ENCODE data around the gene FRYL. TPM values are rescaled to one million over a fixed set of nuclear protein-coding genes. Genes with fewer than 3 reads are reported as not detected.

The FRYL gene
- total RNA-seq, 6 experiments from 2014 or later, result 15.9 to 27.2 (median 23.3) TPM

DNA sequence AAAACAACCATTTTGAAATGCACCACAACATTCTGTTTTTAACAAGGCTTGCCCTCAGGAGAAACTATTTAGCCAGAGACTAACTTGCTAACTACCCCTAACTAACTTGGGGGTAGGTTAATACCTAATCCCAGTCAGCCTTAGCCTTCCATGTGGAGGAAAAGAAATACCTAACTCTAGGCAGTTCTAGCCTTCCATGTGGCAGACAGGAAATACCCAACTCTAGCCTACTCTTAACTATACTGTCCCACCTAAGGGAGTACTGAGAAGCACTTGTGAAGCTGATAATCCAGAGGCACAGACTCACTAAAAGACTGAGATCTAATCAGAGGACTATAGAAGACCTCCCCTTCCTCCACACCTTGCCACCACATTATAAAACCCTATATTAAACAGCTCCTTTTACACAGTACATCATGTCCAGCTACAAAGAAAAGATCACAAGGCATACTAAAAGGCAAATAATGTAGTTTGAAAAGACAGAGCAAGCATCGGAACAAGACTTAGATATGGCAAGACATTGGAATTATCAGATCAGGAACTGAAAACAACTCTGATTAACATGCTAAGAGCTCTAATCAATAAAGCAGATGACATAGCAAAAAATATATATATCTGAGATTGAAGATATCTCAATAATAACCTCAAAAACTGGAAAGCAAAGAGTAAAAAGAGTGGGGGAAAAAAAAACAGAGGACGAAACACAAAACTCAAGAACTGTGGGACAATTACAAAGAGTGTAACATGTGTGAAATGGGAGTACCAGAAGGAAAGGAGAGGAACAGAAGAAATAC lies 52.2 kb downstream of the FRYL start:
- Histone ChIP-seq H3K4me1 (peaks cover 0 to 4% (median 0%) of the 10 kb centered on the region in 4 donors), H3K27me3 (no peaks in the 10 kb centered on the region), H3K9me3 (no peaks in the 10 kb centered on the region), H3K36me3 (no peaks in the 10 kb centered on the region), H3K27ac (no peak overlapping the region), H3K4me3 (no peak overlapping the region)
- WGBS (ENCODE audit: insufficient coverage, low coverage, low lambda C conversion rate, missing lambda C conversion rate), result 89% methylated on average over 2 of the region's 2 CpGs
- intact Hi-C loops (cut with DNase I), result no loop called here
- TF ChIP-seq, protein P1, sequence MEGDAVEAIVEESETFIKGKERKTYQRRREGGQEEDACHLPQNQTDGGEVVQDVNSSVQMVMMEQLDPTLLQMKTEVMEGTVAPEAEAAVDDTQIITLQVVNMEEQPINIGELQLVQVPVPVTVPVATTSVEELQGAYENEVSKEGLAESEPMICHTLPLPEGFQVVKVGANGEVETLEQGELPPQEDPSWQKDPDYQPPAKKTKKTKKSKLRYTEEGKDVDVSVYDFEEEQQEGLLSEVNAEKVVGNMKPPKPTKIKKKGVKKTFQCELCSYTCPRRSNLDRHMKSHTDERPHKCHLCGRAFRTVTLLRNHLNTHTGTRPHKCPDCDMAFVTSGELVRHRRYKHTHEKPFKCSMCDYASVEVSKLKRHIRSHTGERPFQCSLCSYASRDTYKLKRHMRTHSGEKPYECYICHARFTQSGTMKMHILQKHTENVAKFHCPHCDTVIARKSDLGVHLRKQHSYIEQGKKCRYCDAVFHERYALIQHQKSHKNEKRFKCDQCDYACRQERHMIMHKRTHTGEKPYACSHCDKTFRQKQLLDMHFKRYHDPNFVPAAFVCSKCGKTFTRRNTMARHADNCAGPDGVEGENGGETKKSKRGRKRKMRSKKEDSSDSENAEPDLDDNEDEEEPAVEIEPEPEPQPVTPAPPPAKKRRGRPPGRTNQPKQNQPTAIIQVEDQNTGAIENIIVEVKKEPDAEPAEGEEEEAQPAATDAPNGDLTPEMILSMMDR (IDR thresholded peaks at IDR 0.05), result no peak
- TF ChIP-seq POLR2A (IDR thresholded peaks at IDR 0.05), result no peak
- ATAC-seq (peak in 1 of 4 donors; percentile 16), DNase-seq (no peak)

DNA sequence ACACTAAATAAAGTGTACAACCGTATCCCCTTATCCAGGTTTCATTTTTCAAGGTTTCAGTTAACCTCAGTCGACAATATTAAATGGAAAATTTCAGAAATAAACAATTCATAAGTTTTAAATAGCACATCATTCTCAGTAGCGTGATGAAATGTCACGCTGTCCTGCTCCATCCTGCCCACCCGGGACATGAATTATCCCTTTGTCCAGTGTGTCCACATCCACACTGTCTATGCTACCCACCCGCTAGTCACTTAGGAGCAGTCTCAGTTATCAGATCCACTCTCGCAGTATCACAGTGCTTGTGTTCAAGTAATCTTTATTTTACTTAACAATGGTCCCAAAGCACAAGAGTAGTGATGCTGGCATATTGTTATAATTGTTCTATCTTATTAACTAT lies 54.7 kb downstream of the FRYL start:
- 93% methylated on average over 7 of the region's 7 CpGs for WGBS (ENCODE audit: insufficient coverage, low coverage, low lambda C conversion rate, missing lambda C conversion rate)
- H3K27ac ChIP-seq, result no peak overlapping the region
- H3K4me3 ChIP-seq, result no peak overlapping the region
- intact Hi-C loops (cut with DNase I), result no loop called here
- no peaks in the 10 kb centered on the region for H3K36me3 ChIP-seq
- TF ChIP-seq, protein P1 (IDR thresholded peaks at IDR 0.05), result no peak
- no peak for TF ChIP-seq POLR2A (IDR thresholded peaks at IDR 0.05)
- H3K9me3 ChIP-seq, result no peaks in the 10 kb centered on the region
- H3K4me1 ChIP-seq, result peaks cover 0 to 4% (median 0%) of the 10 kb centered on the region in 4 donors
- H3K27me3 ChIP-seq, result no peaks in the 10 kb centered on the region
- no peak for DNase-seq
- no peak for ATAC-seq

DNA sequence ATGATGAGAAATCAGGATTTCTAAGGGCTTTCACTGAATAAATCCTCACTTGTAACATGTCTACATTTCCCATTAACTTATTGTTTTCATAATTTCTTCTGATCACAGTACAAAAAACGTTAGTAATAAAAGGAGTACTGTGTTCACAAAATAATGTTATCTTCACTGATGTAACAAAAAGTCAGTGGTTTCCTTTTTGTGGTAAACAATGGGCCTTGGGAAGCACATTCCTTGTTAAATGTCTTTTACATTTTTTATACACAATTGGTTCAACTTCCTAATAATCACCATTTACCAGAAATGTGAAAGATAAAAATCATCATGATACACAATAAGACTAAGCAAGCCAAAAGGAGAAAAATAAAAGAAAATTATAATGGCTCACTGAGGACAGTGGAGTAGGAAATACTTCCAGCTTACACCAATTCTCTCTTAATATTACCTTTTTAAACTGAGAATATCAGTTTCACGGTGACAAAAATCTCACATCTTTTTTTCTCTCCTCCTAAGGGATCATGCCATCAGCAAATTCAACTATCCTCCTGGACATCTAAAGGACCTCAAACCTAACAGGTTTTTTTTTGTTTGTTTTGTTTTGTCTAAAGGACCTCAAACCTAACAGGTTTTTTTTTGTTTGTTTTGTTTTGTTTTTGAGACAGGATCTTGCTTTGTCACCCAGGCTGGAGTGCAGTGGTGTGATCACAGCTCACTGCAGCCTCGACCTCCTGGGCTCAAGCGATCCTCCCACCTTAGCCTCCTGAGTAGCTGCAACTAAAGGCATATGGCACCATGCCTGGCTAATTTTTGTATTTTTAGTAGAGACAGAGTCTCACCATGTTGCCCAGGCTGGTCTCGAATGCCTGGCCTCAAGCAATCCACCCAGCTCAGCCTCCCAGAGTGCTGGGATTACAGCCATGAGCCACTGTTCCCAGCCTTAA lies 57.3 kb downstream of the FRYL start:
- DNase-seq (no peak), ATAC-seq (peak; percentile 13 to 56 (median 36))
- Histone ChIP-seq H3K36me3 (no peaks in the 10 kb centered on the region), H3K27me3 (no peaks in the 10 kb centered on the region), H3K27ac (peak overlapping the region in 1 of 3 donors; percentile 43), H3K4me3 (no peak overlapping the region), H3K9me3 (no peaks in the 10 kb centered on the region), H3K4me1 (peaks cover 0 to 4% (median 0%) of the 10 kb centered on the region in 4 donors)
- TF ChIP-seq POLR2A (IDR thresholded peaks at IDR 0.05), result no peak
- TF ChIP-seq, protein P1 (IDR thresholded peaks at IDR 0.05), result no peak
- WGBS (ENCODE audit: insufficient coverage, low coverage, low lambda C conversion rate, missing lambda C conversion rate), result 54% methylated on average over 5 of the region's 5 CpGs
- intact Hi-C loops (cut with DNase I), result no loop called here

DNA sequence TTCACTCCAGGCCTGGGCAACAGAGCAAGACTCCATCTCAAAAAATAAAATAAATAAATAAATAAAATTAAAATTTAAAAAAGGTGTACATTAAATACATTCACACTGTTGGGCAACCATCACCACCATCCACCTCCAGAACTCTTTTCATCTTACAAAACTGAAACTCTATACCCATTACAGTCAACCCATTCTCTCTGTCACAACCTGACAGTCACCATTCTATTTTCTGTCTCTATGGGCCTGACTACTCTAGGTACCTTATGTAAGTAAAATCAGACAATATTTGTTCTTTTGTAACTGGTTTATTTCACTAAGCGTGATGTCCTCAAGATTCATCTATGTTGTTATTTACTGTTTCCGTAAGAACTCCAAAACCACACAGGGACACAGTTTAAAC lies 59.6 kb downstream of the FRYL start:
- ATAC-seq (no peak), DNase-seq (no peak)
- Histone ChIP-seq H3K4me1 (peaks cover 0 to 4% (median 0%) of the 10 kb centered on the region in 4 donors), H3K27me3 (no peaks in the 10 kb centered on the region), H3K9me3 (no peaks in the 10 kb centered on the region), H3K4me3 (no peak overlapping the region), H3K27ac (no peak overlapping the region), H3K36me3 (no peaks in the 10 kb centered on the region)
- TF ChIP-seq, protein P1 (IDR thresholded peaks at IDR 0.05), result no peak
- no peak for TF ChIP-seq POLR2A (IDR thresholded peaks at IDR 0.05)
- intact Hi-C loops (cut with DNase I), result no loop called here
- WGBS (ENCODE audit: insufficient coverage, low coverage, low lambda C conversion rate, missing lambda C conversion rate), result 89% methylated on average over 2 of the region's 2 CpGs

All from right lobe of liver (tissue), 6 donors.